Ovary (tissue), 9 donors: ENCODE measurements around the gene RYR2. TPM values are rescaled to one million over a fixed set of nuclear protein-coding genes. Genes with fewer than 3 reads are reported as not detected.

Experiments used
- DNase-seq, 5 donors: peaks; one replicate each; pipeline ENCODE4 v3.0.0-alpha.2; 2019 to 2020
- H3K27ac ChIP-seq, 2 donors: fragments of 200-600 bp; one replicate each; pipeline versions ENCODE4 v1.5.1 to v1.8.0; 2019 to 2022
- H3K27me3 ChIP-seq: fragments of 200-600 bp; one replicate; pipeline ENCODE4 v1.8.0; 2022
- H3K36me3 ChIP-seq: fragments of 200-600 bp; sonication (generic); one replicate; pipeline ENCODE4 v1.5.1; 2019
- H3K4me1 ChIP-seq: one replicate; pipeline ENCODE4 v1.8.1; 2013; ENCODE audit warnings: mild to moderate bottlenecking, moderate library complexity; ENCODE audit not compliant: insufficient read depth
- H3K4me3 ChIP-seq: fragments of 200-600 bp; sonication (generic); one replicate; pipeline ENCODE4 v1.5.1; 2017
- H3K9me3 ChIP-seq, 2 donors: fragments of 200-600 bp in 1 of 2; sonication (generic) in 1 of 2; one replicate each; pipeline versions ENCODE4 v1.5.1 to v1.8.1; 2013 to 2019; ENCODE audit warnings: mild to moderate bottlenecking in 1 of 2, moderate library complexity in 1 of 2
- EP300 ChIP-seq: sonication (generic); formaldehyde crosslinking; IDR thresholded peaks from one replicate; pipeline ENCODE4 v1.6.1; 2017; ENCODE audit warnings: antibody characterized with exemption
- POLR2A ChIP-seq: fragments of 450-650 bp; IDR thresholded peaks from one replicate; pipeline ENCODE4 v1.6.1; 2017; ENCODE audit warnings: antibody characterized with exemption, mild to moderate bottlenecking, moderate library complexity
- WGBS, 3 donors: extraction: QIAGEN DNeasy Blood & Tissue Kit in 1 of 3; methylation state at CpG; one replicate each; pipeline versions ENCODE4 v1.1.5 to v1.1.7; 2013 to 2017; 5-methylcytosine and 5-hydroxymethylcytosine counted together
- intact Hi-C, 4 donors: fragments of 100-400 bp; cut with DNase I; formaldehyde crosslinking; loops; one replicate each; pipeline versions ENCODE4 v1.11.0 to v1.15.1; 2022 to 2023
- polyA plus RNA-seq, 2 donors: library from polyadenylated mRNA; stranded (reverse); fragments of 200-250 nt in 1 of 2; fragments of 350-450 nt in 1 of 2; fragmentation: Illumina TruSeq in 1 of 2; extraction: RNeasy Lipid Tissue Mini Kit (QIAGEN cat#74804) in 1 of 2; gene quantifications; one replicate each; pipeline ENCODE4 v1.2.3, GENCODE V29; 2013 to 2014
- total RNA-seq, 7 donors: library from RNA; depleted of rRNA in 2 of 7; stranded (reverse); fragments of >200 nt in 2 of 7; fragmentation: NEBNext Ultra II Directional in 3 of 7; extraction: Animal tissue kit (Norgen Biotek cat#: 25700) in 3 of 7; gene quantifications; one replicate each; pipeline versions ENCODE4 v1.1.0 to v1.2.4, GENCODE V29; 2016 to 2023
- TF ChIP-seq, protein P1 (sequence below), 3 donors: fragments of 450-650 bp in 2 of 3; fragments of 200-600 bp in 1 of 3; IDR thresholded peaks; one replicate each; pipeline versions ENCODE4 v1.5.1 to v1.8.0; 2016 to 2022; ENCODE audit warnings: antibody characterized with exemption in 3 of 3, mild to moderate bottlenecking in 1 of 3
- donor health status: DM: no; HTN: no; CAD: no; lungs with moderate emphysema.
- donor health status: DM: no; HTN: no; CAD: no.
- donor health status: Bipolar disorder and iron deficiency.
- donor health status: DM: yes; HTN: yes; CAD: no.
- donor health status: DM: no; HTN: no; CAD: no.
- donor health status: DM: yes; HTN: yes; CAD: no.

The RYR2 gene
- total and polyA plus RNA-seq, 9 donors, result 3.0 to 13.8 (median 5.4) TPM

DNA sequence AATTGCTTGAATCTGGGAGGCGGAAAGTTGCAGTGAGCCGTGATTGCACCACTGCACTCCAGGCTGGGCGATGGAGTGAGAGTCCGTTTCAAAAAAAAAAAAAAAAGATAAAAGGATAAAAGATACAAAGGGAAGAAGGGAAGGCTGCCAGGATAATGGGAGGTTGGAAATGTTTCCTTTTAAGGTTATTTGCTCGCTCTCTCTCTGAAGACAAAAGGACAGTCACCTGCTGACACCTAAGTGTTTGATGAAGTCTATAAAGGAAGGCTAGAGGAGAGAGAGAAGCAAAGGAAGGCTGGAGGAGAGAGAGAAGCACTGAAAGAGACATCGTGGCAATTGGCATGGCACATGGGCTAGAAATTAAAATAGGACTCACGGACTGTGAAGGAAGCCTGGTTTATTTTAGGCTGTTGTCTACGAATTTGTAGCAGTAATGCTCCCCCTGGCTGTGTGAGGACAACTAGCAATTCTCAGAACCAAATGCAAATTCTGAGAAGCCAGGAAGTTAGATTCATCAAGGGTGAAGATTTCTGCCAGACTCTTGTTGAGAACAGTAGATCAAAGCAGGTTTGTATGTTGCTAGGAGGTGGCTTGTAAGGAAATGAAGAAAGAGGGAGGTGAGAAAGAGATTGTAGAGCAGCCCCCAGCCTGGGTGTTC lies 694.5 kb downstream of the RYR2 start:
- TF ChIP-seq, protein P1, sequence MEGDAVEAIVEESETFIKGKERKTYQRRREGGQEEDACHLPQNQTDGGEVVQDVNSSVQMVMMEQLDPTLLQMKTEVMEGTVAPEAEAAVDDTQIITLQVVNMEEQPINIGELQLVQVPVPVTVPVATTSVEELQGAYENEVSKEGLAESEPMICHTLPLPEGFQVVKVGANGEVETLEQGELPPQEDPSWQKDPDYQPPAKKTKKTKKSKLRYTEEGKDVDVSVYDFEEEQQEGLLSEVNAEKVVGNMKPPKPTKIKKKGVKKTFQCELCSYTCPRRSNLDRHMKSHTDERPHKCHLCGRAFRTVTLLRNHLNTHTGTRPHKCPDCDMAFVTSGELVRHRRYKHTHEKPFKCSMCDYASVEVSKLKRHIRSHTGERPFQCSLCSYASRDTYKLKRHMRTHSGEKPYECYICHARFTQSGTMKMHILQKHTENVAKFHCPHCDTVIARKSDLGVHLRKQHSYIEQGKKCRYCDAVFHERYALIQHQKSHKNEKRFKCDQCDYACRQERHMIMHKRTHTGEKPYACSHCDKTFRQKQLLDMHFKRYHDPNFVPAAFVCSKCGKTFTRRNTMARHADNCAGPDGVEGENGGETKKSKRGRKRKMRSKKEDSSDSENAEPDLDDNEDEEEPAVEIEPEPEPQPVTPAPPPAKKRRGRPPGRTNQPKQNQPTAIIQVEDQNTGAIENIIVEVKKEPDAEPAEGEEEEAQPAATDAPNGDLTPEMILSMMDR (IDR thresholded peaks at IDR 0.05), result no peak
- TF ChIP-seq POLR2A (no peak), EP300 (no peak)
- WGBS, 3 donors, result 73 to 76% (median 75%) methylated on average over 8 of the region's 8 CpGs
- Histone ChIP-seq H3K9me3 (no peaks in the 10 kb centered on the region), H3K36me3 (no peaks in the 10 kb centered on the region), H3K4me1 (no peaks in the 10 kb centered on the region), H3K27me3 (no peaks in the 10 kb centered on the region), H3K27ac (no peak overlapping the region), H3K4me3 (no peak overlapping the region)
- intact Hi-C loops, result no loop called here
- DNase-seq, result no peak

DNA sequence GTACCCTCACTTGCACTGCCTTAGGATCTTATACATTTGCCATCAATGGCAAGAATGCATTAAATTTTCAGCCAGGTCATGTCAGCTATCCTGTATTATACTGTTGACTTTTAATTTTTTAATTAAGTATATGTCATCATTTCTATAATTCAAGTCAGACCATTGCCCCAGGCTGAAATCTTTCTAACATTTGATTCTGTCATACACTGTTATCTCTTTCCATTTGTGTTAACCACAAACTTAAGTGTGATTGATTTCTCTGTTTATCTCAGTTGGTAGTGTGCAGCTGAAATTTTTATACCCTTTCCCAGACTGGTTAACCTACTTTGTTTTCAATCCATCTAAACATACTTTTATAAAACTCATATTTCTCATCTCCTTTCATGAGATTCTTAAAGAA lies 695.5 kb downstream of the RYR2 start:
- H3K27me3 ChIP-seq, result no peaks in the 10 kb centered on the region
- H3K36me3 ChIP-seq, result no peaks in the 10 kb centered on the region
- no peak for DNase-seq
- intact Hi-C loops, result no loop called here
- H3K4me3 ChIP-seq, result no peak overlapping the region
- H3K27ac ChIP-seq, result no peak overlapping the region
- no peaks in the 10 kb centered on the region for H3K4me1 ChIP-seq
- H3K9me3 ChIP-seq, result no peaks in the 10 kb centered on the region
- TF ChIP-seq EP300, result no peak
- TF ChIP-seq, protein P1 (IDR thresholded peaks at IDR 0.05), result no peak
- no peak for TF ChIP-seq POLR2A

DNA sequence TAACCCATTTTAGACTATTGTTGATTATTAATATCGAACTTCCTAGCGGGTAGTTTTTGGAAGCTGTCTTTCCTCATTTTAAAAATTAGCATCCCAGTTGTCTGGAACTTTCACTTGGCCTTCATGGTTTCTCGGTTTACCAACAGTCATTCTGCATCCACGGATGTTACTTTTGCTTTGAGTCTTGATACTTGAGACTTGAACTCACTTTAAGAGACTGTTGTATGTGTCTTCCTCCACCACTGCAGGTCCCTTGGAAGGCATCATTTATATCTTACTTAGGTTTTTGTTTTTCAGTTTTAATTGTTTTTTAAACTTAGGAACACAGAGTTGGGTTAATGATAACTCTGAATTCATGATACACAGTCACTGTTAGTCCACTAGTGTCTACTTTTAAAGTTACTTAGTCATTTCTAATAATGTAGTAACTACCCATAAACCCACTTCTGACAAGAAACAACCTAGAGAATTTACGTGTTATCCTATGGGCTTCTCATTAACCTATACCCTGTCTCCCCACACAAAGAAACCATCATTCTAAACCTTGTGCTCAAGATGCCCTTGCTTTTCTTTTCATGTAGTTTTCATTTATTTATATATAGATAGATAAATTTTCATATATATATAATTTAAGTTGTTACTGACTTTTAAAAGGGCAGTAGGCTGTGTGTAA lies 696.1 kb downstream of the RYR2 start:
- 81 to 85% (median 84%) methylated on average over 5 of the region's 5 CpGs for WGBS, 3 donors
- Histone ChIP-seq H3K27ac (no peak overlapping the region), H3K9me3 (no peaks in the 10 kb centered on the region), H3K4me1 (no peaks in the 10 kb centered on the region), H3K27me3 (no peaks in the 10 kb centered on the region), H3K36me3 (no peaks in the 10 kb centered on the region), H3K4me3 (no peak overlapping the region)
- no peak for TF ChIP-seq POLR2A
- TF ChIP-seq EP300, result no peak
- TF ChIP-seq, protein P1 (IDR thresholded peaks at IDR 0.05), result no peak
- intact Hi-C loops, result loop anchor here in 1 of 4 donors (2.0 kb wide), 1 partner anchor 41 kb away; no protein-coding TSS in a partner anchor
- no peak for DNase-seq

DNA sequence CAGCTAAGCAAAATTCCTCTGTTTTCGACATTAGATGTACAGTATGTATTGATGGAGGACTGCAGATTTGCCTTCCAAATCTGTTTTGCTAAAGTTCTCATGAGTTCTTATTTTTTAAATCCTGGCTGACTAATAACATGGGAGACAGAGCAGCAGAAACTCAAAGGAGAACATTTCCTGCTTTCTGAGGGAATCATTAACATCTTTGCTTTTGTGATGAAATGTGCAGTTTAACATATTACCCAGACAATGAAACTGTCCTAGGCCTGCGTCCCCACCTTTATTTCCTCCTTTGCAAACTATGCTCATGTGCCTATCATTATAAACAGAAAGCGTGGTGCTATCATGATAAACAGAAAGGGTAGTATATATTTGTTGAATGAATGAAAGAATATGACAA lies 698.9 kb downstream of the RYR2 start:
- no peak overlapping the region for H3K27ac ChIP-seq
- intact Hi-C loops, result no loop called here
- TF ChIP-seq POLR2A (no peak), EP300 (no peak)
- TF ChIP-seq, protein P1 (IDR thresholded peaks at IDR 0.05), result no peak
- H3K4me1 ChIP-seq, result no peaks in the 10 kb centered on the region
- no peaks in the 10 kb centered on the region for H3K27me3 ChIP-seq
- no peak overlapping the region for H3K4me3 ChIP-seq
- 86 to 94% (median 93%) methylated on average over 3 of the region's 3 CpGs for WGBS, 3 donors
- DNase-seq, result no peak
- no peaks in the 10 kb centered on the region for H3K36me3 ChIP-seq
- no peaks in the 10 kb centered on the region for H3K9me3 ChIP-seq
